ENCODE data around the gene ZNF335. TPM values are rescaled to one million over a fixed set of nuclear protein-coding genes. Genes with fewer than 3 reads are reported as not detected.

ZNF335 gene
- total and polyA plus RNA-seq, 2 of the 8 experiments (the other 6 are each of a cell fraction or from before 2014, with no cell fraction given), result 12.4 to 14.6 TPM

GRCh38 chr20:45997187-45997586, 25.2 kb upstream of the ZNF335 start:
- no peak overlapping the region for H3K4me2 ChIP-seq (ENCODE audit: insufficient read depth in 1 of 2, low read depth in 2 of 2, low read length in 2 of 2)
- TF ChIP-seq SRF (IDR thresholded peaks at IDR 0.05; ENCODE audit: low read depth, low read length) (no peak), KDM4A (IDR thresholded peaks at IDR 0.05; ENCODE audit: low read depth, low read length, severe bottlenecking) (no peak), CHD1 (IDR thresholded peaks at IDR 0.05; ENCODE audit: low read depth, low read length) (no peak), HDAC2 (IDR thresholded peaks at IDR 0.05; ENCODE audit: borderline replicate concordance in 1 of 2, low read depth in 2 of 2, low read length in 2 of 2) (no peak), CTBP2 (IDR thresholded peaks at IDR 0.05; ENCODE audit: borderline replicate concordance, insufficient read depth, insufficient read length, low read length) (no peak), EGR1 (IDR thresholded peaks at IDR 0.05; ENCODE audit: borderline replicate concordance, low read depth, low read length) (no peak), BACH1 (IDR thresholded peaks at IDR 0.05; ENCODE audit: low read length) (no peak), ZNF274 (IDR thresholded peaks at IDR 0.05; ENCODE audit: borderline replicate concordance, extremely low read depth, low read length) (no peak), CBX5 (IDR thresholded peaks at IDR 0.05; ENCODE audit: low read depth, low read length) (no peak)
- H2BK120ac ChIP-seq (replicated peaks; ENCODE audit: low read depth, low read length), result no peak overlapping the region
- H4K5ac ChIP-seq (ENCODE audit: insufficient read length, low read depth, low read length), result no peak overlapping the region
- DNase-seq (ENCODE audit: low read depth in 1 of 2, low spot score in 2 of 2) (no peak), FAIRE-seq (no peak)
- peaks cover 0 to 13% (median 6%) of the 10 kb centered on the region in 4 experiments; a peak in 6 of 7 replicates for H3K4me1 ChIP-seq (replicated peaks in 1 of 4; ENCODE audit: control insufficient read depth in 3 of 4, insufficient read depth in 4 of 4, low read length in 3 of 4)
- no peak overlapping the region for H2AK5ac ChIP-seq (ENCODE audit: low read depth, low read length)
- no peaks in the 10 kb centered on the region for H3K79me2 ChIP-seq (ENCODE audit: control insufficient read depth in 1 of 2, insufficient read depth in 2 of 2, low read length in 2 of 2)
- no peak overlapping the region for H3K4me3 ChIP-seq (ENCODE audit: extremely low read depth in 1 of 4, insufficient read depth in 2 of 4, low read depth in 3 of 4, low read length in 4 of 4)
- no peak overlapping the region for H2BK20ac ChIP-seq (ENCODE audit: low read length)
- H3K9me3 ChIP-seq (ENCODE audit: insufficient read depth in 2 of 2, low read depth in 1 of 2, low read length in 1 of 2), result no peaks in the 10 kb centered on the region
- H3K36me3 ChIP-seq (ENCODE audit: control insufficient read depth in 2 of 4, insufficient read depth in 4 of 4, low read length in 3 of 4), result no peaks in the 10 kb centered on the region
- ChIA-PET POLR2A (ENCODE audit: partially characterized antibody) (interaction anchor here (1.0 kb wide), 1 partner anchor 17 kb away, joined by 3 read pairs; no protein-coding TSS in a partner anchor), CTCF (ENCODE audit: partially characterized antibody) (interaction anchor here (0.7 to 14.5 kb wide), 8 partner anchors 8 to 432 kb away, joined by 3 to 114 read pairs (median 3); no protein-coding TSS in a partner anchor)
- no peak overlapping the region for H3K56ac ChIP-seq (replicated peaks; ENCODE audit: insufficient read length, low read depth, low read length)
- no peaks in the 10 kb centered on the region for H4K20me1 ChIP-seq (replicated peaks in 1 of 2; ENCODE audit: control insufficient read depth in 1 of 2, insufficient read depth in 2 of 2, low read length in 2 of 2)
- no peak overlapping the region for H3K4ac ChIP-seq (replicated peaks; ENCODE audit: insufficient read length, low read depth, low read length)
- no peak overlapping the region for H2BK15ac ChIP-seq (ENCODE audit: low read length)
- no peak overlapping the region for H3K23ac ChIP-seq (ENCODE audit: insufficient read length)
- no peaks in the 10 kb centered on the region for H3K27me3 ChIP-seq (replicated peaks in 1 of 4; ENCODE audit: control insufficient read depth in 3 of 4, extremely low read depth in 1 of 4, insufficient read depth in 3 of 4, low read length in 3 of 4)
- no peak overlapping the region; a peak in 1 of 7 replicates for H3K9ac ChIP-seq (replicated peaks in 1 of 4; ENCODE audit: extremely low read depth in 1 of 4, low read depth in 3 of 4, low read length in 3 of 4)
- no peak overlapping the region for H4K8ac ChIP-seq (ENCODE audit: extremely low read depth, insufficient read depth, low read length)
- H2AFZ ChIP-seq (ENCODE audit: low read length), result no peak overlapping the region
- no peak overlapping the region for H3K18ac ChIP-seq (ENCODE audit: extremely low read depth, low read length)
- no peak overlapping the region for H3K27ac ChIP-seq (ENCODE audit: low read depth, low read length)
- WGBS, 2 experiments (ENCODE audit: extremely low coverage in 1 of 2, insufficient coverage in 1 of 2, insufficient read length in 1 of 2, insufficient replicate concordance in 2 of 2, low coverage in 1 of 2, low lambda C conversion rate in 2 of 2, missing lambda C conversion rate in 1 of 2), result 55% methylated on average over 3 of the region's 3 CpGs; no CpG with 5 or more reads in 1 of the 2 experiments
- no peak overlapping the region for H4K91ac ChIP-seq (replicated peaks; ENCODE audit: insufficient read length, low read length)
- H3K23me2 ChIP-seq (ENCODE audit: low read depth, low read length), result no peaks in the 10 kb centered on the region
- H2BK5ac ChIP-seq (ENCODE audit: low read depth, low read length), result no peak overlapping the region
- H3K14ac ChIP-seq (ENCODE audit: insufficient read length), result no peak overlapping the region
- no peaks in the 10 kb centered on the region for H3K79me1 ChIP-seq (ENCODE audit: low read depth, low read length)
- H2BK12ac ChIP-seq (ENCODE audit: low read depth, low read length), result 0 out of 2 replicates have a peak overlapping the region, but pooled peaks have one; percentile 2

Data from H1 (cell line).